Activated naive CD8-positive, alpha-beta T cell treated with anti-CD3 and anti-CD28 coated beads for 36 hours (primary cell): ENCODE results near the gene ABCF3. TPM values are rescaled to one million over a fixed set of nuclear protein-coding genes. Genes with fewer than 3 reads are reported as not detected.

ENCODE experiments used
- DNase-seq: peaks from one replicate; pipeline ENCODE4 v3.0.0; 2021
- H3K27ac Mint-ChIP-seq: one replicate; pipeline ENCODE4 v1.8.0; 2022; ENCODE audit warnings: mild to moderate bottlenecking, moderate library complexity, mixed read lengths
- H3K27me3 Mint-ChIP-seq: one replicate; pipeline ENCODE4 v1.8.0; 2022; ENCODE audit warnings: mild to moderate bottlenecking, mixed read lengths
- H3K36me3 Mint-ChIP-seq: one replicate; pipeline ENCODE4 v1.8.0; 2021; ENCODE audit warnings: mild to moderate bottlenecking, mixed read lengths
- H3K4me1 Mint-ChIP-seq: one replicate; pipeline ENCODE4 v1.8.0; 2021; ENCODE audit warnings: mixed read lengths
- H3K4me3 Mint-ChIP-seq: one replicate; pipeline ENCODE4 v1.8.0; 2022; ENCODE audit warnings: mild to moderate bottlenecking, moderate library complexity, mixed read lengths
- H3K9me3 Mint-ChIP-seq: one replicate; pipeline ENCODE4 v1.8.0; 2022; ENCODE audit warnings: mixed read lengths
- total RNA-seq, 2 experiments: library from RNA; stranded (reverse); gene quantifications; one replicate each; pipeline ENCODE4 v1.2.3, GENCODE V29; 2021

ABCF3 gene
- total RNA-seq, 2 experiments from 2014 or later: 57.2 to 58.7 TPM

DNA sequence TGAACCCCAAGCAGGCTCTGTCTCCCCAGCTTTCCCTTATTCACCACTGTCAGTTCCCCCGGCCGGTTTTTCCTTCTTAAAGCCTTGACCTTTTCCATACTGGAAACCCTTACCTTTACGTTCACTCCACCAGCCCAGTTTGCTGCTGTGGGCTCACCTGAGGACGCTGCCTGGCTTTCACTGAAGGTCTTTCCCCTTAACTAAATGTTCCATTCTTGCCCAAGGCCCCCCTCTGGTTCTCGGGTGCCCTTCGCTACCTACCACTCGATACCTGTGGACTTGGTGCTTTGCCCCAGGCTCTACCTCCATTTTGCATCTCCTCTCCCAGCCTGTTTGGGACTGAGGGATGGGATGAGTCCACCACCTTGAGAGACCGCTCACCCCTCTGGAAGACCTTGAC lies 10.5 kb upstream of the ABCF3 start:
- peak overlapping the region; percentile 98 for H3K4me3 Mint-ChIP-seq
- H3K4me1 Mint-ChIP-seq: peaks cover 22% of the 10 kb centered on the region
- H3K27me3 Mint-ChIP-seq: no peaks in the 10 kb centered on the region
- no peaks in the 10 kb centered on the region for H3K9me3 Mint-ChIP-seq
- H3K27ac Mint-ChIP-seq: peak overlapping the region; percentile 87
- H3K36me3 Mint-ChIP-seq: peaks cover 12% of the 10 kb centered on the region
- DNase-seq: no peak

DNA sequence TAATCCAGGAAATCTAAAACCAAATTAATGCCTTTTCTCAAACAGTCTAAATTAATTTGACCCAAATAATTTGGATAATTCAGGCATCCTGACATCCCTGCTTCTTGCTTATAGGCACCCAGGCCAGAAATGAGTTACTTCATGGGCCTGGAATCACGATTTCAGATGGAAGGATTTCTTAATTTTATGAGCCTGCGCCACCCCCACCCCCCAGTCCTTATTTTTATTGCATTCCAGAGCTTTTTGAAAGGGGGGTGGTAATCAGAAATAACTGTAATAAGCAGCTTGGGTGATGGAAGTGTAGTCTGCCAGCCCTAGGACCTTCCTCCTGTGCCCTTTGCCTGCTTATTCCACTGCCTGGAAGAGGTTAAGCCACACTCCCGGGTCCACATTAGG lies 10.0 kb upstream of the ABCF3 start:
- DNase-seq: no peak
- H3K27ac Mint-ChIP-seq: no peak overlapping the region
- no peaks in the 10 kb centered on the region for H3K9me3 Mint-ChIP-seq
- H3K4me3 Mint-ChIP-seq: peak overlapping the region; percentile 98
- peaks cover 22% of the 10 kb centered on the region for H3K4me1 Mint-ChIP-seq
- H3K27me3 Mint-ChIP-seq: no peaks in the 10 kb centered on the region
- peaks cover 12% of the 10 kb centered on the region for H3K36me3 Mint-ChIP-seq

DNA sequence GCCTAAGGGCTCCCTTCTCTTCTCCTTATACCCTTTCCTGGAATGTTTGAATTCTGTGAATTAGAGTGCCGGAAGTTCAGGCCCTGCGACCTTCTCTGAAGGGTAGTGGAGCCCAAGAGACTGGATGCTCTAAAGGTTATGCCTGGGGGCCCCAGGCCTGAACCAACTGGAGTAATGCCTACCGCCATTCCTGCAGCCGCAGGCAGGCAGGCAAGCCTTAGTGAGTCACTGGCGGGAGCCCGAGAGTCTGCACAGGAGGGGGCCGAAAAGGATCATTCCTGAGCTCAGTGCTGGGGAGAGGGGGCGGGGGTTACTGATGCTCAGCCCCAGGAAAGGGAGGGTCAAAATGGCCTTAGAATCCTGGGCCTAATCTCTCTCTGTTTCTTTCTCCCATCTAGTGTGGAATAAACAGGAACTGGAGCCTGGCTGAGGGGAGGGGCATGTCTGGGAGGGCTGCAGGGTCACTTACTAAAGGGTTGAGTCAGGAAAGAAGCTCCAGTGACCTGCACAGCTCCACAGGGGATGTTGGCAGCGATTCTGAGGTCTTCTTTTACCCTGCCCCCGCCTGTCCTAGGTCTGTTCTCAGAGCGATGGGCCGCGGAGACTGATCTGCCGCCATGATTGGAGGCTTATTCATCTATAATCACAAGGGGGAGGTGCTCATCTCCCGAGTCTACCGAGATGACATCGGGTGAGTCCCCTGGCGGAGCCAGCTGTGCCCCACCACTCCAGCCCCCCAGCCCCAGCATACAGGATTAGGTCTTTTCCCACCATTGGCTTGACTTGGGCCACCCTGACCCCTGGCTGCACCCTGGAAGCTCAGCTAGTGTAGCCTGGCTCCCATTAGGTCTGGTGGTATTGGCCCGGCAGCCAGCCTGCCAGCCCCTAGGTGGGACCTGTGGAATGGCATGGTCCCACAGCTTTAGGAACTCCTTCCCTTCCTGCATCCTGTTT lies 9.3 kb upstream of the ABCF3 start:
- Mint-ChIP-seq H3K36me3 (peaks cover 12% of the 10 kb centered on the region), H3K4me1 (peaks cover 20% of the 10 kb centered on the region), H3K27ac (no peak overlapping the region), H3K4me3 (peak overlapping the region; percentile 98), H3K9me3 (no peaks in the 10 kb centered on the region), H3K27me3 (no peaks in the 10 kb centered on the region)
- peak; percentile 6 for DNase-seq

DNA sequence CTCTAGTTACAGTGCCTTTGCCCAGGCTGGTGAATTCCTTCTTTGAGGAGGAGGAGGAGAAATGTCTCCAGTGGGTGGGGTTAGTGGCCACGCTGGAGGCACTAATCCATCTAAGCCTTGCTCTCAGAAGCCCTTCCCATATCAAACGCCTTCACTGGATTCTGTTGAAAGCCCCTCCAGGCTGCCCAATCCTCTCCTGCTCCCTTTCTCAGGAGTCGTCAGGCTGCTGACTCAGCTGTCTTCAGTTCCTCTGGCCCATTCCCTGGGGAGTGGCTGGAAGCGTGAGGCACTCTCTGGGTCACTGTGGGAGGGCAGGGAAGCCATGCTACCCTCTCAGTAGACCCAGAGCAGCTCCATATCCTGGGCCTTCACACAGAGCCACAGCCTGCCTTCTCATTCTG lies 8.7 kb upstream of the ABCF3 start:
- Mint-ChIP-seq H3K27me3 (no peaks in the 10 kb centered on the region), H3K4me1 (peaks cover 20% of the 10 kb centered on the region), H3K36me3 (peaks cover 12% of the 10 kb centered on the region), H3K9me3 (no peaks in the 10 kb centered on the region), H3K27ac (no peak overlapping the region), H3K4me3 (no peak overlapping the region)
- no peak for DNase-seq

DNA sequence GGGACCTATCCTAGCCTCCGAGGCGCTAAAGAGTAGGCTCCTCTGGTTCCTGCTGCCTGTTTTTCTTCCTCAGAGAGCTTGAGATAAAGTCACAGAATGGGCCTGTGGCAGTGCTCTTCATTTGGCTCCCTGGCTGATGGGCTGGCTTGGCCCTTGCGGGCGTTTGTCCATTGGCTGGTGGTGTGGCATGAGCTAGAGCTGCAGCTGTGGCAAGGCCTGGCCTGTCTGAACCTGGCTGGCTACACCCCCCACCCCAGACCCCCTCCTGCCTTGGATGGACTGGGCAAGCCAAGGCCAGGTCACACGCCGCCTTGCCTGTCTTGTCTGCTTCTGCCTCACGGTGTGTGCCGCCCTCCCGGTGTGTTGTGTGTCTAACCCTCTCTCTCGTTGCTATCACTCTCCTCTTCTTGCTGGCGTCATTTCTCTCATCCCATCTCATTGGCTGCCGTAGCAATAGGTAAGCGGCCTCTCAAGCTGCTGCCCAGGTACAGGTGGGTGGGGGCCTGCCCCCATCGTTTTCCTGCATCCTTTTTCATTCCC lies 8.2 kb upstream of the ABCF3 start:
- Mint-ChIP-seq H3K4me1 (peaks cover 20% of the 10 kb centered on the region), H3K9me3 (no peaks in the 10 kb centered on the region), H3K4me3 (no peak overlapping the region), H3K36me3 (peaks cover 14% of the 10 kb centered on the region), H3K27me3 (no peaks in the 10 kb centered on the region), H3K27ac (peak overlapping the region; percentile 50)
- no peak for DNase-seq

DNA sequence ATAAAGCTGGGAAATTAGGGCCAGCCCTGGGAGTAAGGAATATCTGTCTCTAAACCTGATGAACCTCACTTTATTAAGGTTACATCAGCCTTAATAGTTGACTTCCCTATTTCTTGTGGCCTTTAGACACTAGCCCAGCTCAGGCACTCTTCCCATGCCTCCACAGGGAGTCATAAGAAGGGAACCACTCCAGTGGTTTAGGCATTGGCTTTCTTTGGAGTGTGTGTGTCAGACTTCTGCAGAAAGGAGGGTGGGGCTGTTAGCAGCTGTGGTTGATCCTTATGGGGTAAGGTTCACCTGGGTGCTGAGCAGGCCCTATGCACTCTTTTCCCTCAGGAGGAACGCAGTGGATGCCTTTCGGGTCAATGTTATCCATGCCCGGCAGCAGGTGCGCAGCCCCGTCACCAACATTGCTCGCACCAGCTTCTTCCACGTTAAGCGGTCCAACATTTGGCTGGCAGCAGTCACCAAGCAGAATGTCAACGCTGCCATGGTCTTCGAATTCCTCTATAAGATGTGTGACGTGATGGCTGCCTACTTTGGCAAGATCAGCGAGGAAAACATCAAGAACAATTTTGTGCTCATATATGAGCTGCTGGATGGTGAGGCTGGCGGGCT lies 7.4 kb upstream of the ABCF3 start:
- H3K4me1 Mint-ChIP-seq: peaks cover 20% of the 10 kb centered on the region
- H3K36me3 Mint-ChIP-seq: peaks cover 16% of the 10 kb centered on the region
- no peak overlapping the region for H3K27ac Mint-ChIP-seq
- DNase-seq: no peak
- no peaks in the 10 kb centered on the region for H3K27me3 Mint-ChIP-seq
- H3K9me3 Mint-ChIP-seq: no peaks in the 10 kb centered on the region
- no peak overlapping the region for H3K4me3 Mint-ChIP-seq

DNA sequence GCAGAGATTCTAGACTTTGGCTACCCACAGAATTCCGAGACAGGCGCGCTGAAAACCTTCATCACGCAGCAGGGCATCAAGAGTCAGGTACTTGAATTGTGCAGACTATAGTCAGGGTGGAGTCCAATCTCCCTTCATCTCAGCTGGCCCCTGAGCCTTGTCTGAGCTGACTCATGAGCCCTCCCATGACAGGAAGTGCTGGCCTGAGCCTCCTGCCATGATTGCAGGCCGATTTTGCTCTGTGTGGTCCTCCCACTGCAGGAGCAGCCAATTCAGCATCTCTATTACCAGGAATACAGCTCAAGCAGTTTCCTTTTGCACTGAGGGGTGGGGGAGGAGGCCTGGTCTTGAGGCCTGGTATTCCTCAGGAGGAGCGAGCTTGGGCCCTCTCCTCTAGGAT lies 5.8 kb upstream of the ABCF3 start:
- H3K36me3 Mint-ChIP-seq: peaks cover 28% of the 10 kb centered on the region
- no peaks in the 10 kb centered on the region for H3K27me3 Mint-ChIP-seq
- H3K4me1 Mint-ChIP-seq: peaks cover 19% of the 10 kb centered on the region
- DNase-seq: no peak
- no peak overlapping the region for H3K27ac Mint-ChIP-seq
- H3K4me3 Mint-ChIP-seq: no peak overlapping the region
- no peaks in the 10 kb centered on the region for H3K9me3 Mint-ChIP-seq

DNA sequence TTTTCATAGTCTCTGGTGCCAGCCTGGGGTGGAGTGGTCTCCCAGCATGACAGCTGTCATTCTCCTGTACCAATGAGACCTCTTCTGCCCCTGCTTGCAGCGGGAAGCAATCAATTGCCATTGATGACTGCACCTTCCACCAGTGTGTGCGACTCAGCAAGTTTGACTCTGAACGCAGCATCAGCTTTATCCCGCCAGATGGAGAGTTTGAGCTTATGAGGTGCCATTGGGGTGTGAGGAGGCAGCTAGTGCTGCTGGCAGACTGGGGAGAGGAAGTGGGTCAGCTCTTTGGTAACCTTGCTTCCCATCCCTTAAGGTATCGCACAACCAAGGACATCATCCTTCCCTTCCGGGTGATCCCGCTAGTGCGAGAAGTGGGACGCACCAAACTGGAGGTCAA lies 4.4 kb upstream of the ABCF3 start:
- Mint-ChIP-seq H3K36me3 (peaks cover 30% of the 10 kb centered on the region), H3K4me3 (no peak overlapping the region), H3K9me3 (no peaks in the 10 kb centered on the region), H3K27me3 (no peaks in the 10 kb centered on the region), H3K27ac (no peak overlapping the region), H3K4me1 (peaks cover 15% of the 10 kb centered on the region)
- no peak for DNase-seq

DNA sequence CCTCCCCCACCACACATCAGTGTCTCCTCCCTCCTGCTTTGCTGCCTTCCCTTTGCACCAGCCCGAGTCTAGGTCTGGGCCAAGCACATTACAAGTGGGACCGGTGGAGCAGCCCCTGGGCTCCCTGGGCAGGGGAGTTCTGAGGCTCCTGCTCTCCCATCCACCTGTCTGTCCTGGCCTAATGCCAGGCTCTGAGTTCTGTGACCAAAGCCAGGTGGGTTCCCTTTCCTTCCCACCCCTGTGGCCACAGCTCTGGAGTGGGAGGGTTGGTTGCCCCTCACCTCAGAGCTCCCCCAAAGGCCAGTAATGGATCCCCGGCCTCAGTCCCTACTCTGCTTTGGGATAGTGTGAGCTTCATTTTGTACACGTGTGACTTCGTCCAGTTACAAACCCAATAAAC lies 2.3 kb upstream of the ABCF3 start:
- no peak overlapping the region for H3K27ac Mint-ChIP-seq
- H3K36me3 Mint-ChIP-seq: peaks cover 35% of the 10 kb centered on the region

DNA sequence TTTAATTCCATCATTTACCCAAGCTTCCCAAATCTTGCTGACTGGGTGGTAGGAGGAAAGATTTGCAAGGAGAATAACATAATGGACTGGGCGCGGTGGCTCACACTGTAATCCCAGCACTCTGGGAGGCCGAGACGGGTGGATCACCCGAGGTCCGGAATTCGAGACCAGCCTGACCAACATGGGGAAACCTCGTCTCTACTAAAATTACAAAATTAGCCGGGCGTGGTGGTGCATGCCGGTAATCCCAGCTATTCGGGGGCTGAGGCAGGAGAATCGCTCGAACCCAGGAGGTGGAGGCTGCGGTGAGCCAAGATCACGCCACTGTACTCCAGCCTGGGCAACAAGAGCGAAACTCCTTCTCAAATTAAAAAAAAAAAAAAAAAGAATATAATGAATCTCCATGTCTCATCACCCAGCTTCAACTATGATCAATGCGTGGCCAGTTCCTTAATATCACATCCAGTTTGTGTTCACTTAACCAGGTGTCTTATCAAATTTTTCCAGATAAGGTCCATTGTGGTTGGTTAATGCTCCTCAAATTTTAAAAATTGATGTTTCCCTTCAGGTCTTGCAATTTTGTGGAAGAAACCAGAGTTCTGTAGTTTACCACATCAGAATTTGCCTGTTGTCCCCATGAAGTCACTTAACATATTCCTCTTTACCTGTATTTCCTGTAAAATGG lies 1.3 kb upstream of the ABCF3 start:
- peaks cover 33% of the 10 kb centered on the region for H3K36me3 Mint-ChIP-seq
- peak overlapping the region; percentile 88 for H3K27ac Mint-ChIP-seq
- peaks cover 21% of the 10 kb centered on the region for H3K4me1 Mint-ChIP-seq
- no peaks in the 10 kb centered on the region for H3K9me3 Mint-ChIP-seq
- no peaks in the 10 kb centered on the region for H3K27me3 Mint-ChIP-seq
- H3K4me3 Mint-ChIP-seq: peak overlapping the region; percentile 97
- DNase-seq: no peak

More for the DNA sequence above, 2.3 kb upstream of the ABCF3 start:
- Mint-ChIP-seq H3K4me3 (no peak overlapping the region), H3K4me1 (peaks cover 18% of the 10 kb centered on the region), H3K9me3 (no peaks in the 10 kb centered on the region), H3K27me3 (no peaks in the 10 kb centered on the region)
- no peak for DNase-seq

DNA sequence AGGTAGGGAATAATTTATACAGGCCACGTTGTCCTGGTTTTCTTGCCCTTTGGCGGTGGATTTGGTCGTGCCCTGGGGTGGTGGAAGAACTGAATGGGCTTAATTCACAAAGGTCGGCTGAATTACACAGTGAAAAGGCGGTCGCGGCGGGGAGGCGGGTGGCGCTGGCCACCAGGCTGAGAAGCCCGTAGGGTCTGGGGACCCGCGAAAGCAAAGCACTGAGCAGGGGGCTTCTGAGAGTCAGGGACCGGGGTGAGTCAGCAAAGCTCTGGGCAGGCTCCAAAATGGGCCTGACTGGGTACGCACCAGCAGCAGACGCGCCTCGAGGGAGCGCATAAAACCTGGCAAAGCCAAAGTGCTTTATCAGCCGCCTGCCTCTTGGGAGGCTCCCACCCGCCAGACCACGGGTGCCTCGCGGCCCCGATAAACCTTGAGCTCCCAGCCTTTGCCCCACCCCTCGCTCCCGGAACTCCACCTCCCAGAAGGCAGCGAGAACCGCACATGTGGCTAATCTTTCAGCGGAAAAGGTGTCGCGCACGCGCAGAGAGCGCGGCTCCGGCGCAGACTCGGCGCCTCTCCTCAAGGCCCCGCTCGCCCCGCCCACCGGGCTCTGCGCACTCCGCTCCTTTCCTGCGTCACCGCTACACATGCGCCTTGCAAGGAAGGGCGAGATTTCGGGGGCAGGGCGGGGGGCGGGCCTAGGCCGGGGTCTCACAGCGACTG lies 377 bp upstream of the ABCF3 start:
- H3K4me1 Mint-ChIP-seq: peaks cover 23% of the 10 kb centered on the region
- peaks cover 31% of the 10 kb centered on the region for H3K36me3 Mint-ChIP-seq
- H3K27me3 Mint-ChIP-seq: no peaks in the 10 kb centered on the region
- no peaks in the 10 kb centered on the region for H3K9me3 Mint-ChIP-seq
- H3K27ac Mint-ChIP-seq: peak overlapping the region; percentile 93
- peak overlapping the region; percentile 97 for H3K4me3 Mint-ChIP-seq
- peak; percentile 100 for DNase-seq

DNA sequence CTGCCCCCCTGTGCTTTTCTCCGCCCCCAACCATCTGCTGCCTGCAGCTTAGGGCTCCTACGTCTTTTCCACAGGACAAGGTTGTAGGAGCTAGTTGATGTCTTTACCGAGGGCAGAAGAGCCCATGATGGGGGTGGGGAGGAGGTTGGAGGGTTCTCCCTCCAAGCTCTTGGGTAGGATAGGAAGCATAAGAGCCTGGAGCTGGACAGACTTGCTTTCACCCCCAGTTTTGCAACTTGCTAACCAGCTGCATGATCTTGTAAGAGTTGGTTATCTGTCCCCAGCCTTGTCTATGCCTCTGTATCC lies 856 bp downstream of the ABCF3 start:
- DNase-seq: no peak
- Mint-ChIP-seq H3K4me1 (peaks cover 23% of the 10 kb centered on the region), H3K9me3 (no peaks in the 10 kb centered on the region), H3K4me3 (peak overlapping the region; percentile 97), H3K27me3 (no peaks in the 10 kb centered on the region), H3K27ac (peak overlapping the region; percentile 93), H3K36me3 (peaks cover 31% of the 10 kb centered on the region)

DNA sequence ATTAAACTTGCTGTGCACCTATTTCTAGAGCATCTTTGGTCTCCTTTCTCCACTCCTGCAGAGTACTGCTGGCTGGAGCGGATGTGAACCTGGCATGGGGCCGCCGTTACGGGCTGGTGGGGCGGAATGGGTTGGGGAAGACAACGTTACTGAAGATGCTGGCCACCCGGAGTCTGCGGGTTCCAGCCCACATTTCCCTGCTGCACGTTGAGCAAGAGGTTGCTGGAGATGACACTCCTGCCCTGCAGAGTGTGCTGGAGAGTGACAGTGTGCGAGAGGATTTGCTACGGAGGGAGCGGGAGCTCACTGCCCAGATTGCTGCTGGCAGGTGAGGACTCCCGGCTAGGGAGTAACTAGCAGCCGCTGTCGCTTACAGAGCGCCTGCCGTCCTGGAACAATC lies 2.1 kb downstream of the ABCF3 start:
- no peak overlapping the region for H3K4me3 Mint-ChIP-seq
- H3K27ac Mint-ChIP-seq: no peak overlapping the region
- peaks cover 23% of the 10 kb centered on the region for H3K4me1 Mint-ChIP-seq
- H3K27me3 Mint-ChIP-seq: no peaks in the 10 kb centered on the region
- DNase-seq: no peak
- peaks cover 30% of the 10 kb centered on the region for H3K36me3 Mint-ChIP-seq
- no peaks in the 10 kb centered on the region for H3K9me3 Mint-ChIP-seq

DNA sequence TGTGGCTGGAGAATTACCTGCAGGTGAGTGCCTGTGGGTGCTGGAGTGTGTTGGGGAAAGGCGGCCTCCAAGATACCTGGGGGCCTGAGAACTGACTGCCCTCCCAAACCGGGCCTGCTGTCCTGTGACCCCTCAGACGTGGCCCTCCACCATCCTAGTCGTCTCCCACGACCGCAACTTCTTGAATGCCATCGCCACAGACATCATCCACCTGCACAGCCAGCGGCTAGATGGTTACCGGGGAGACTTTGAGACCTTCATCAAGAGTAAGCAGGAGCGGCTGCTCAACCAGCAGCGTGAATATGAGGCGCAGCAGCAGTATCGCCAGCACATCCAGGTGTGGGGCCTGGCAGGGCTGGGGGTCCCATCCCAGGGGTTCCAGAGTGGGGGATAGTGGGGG lies 3.4 kb downstream of the ABCF3 start:
- DNase-seq: no peak
- no peak overlapping the region for H3K4me3 Mint-ChIP-seq
- no peak overlapping the region for H3K27ac Mint-ChIP-seq
- no peaks in the 10 kb centered on the region for H3K27me3 Mint-ChIP-seq
- no peaks in the 10 kb centered on the region for H3K9me3 Mint-ChIP-seq
- peaks cover 22% of the 10 kb centered on the region for H3K36me3 Mint-ChIP-seq
- H3K4me1 Mint-ChIP-seq: peaks cover 23% of the 10 kb centered on the region

DNA sequence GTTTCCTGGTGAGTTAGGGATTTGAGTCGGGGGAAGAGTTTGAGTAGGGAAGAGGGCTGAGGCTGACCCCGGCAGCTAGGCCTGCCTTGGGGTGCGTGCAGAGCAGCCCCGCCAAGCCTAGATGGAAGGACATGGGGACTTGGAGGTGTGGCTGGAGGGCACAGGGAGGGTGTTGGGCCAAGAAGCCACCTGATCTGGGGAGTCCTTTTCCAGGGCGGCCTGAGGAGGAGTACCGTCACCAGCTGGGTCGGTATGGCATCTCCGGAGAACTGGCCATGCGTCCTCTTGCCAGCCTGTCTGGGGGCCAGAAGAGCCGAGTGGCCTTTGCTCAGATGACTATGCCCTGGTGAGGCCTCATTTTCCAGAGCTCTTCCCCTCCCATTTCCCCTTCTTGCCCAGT lies 6.9 kb downstream of the ABCF3 start:
- Mint-ChIP-seq H3K4me1 (peaks cover 6% of the 10 kb centered on the region), H3K9me3 (no peaks in the 10 kb centered on the region), H3K27ac (no peak overlapping the region), H3K4me3 (no peak overlapping the region), H3K27me3 (no peaks in the 10 kb centered on the region), H3K36me3 (peaks cover 7% of the 10 kb centered on the region)
- no peak for DNase-seq
